Head of caudate nucleus (tissue), 42 donors: ENCODE results near the gene KRT36.

Source experiments
- DNase-seq, 42 donors: peaks; one replicate each; pipeline versions ENCODE4 v3.0.0 to v3.0.0-alpha.2; 2020 to 2021; ENCODE audit warnings: mixed read lengths in 7 of 42
- intact Hi-C: fragments of 100-400 bp; cut with DNase I; formaldehyde crosslinking; loops from one replicate; pipeline ENCODE4 v1.15.0; 2022

Gene KRT36

GRCh38 chr17:41505007-41505808 is 15.5 kb upstream of the KRT36 start, which contains the start of gene KRT13:
KRT13 (minus strand) TSS chr17:41505612; CDS start chr17:41505550, 62 bp downstream.
- intact Hi-C loops: no loop called here

GRCh38 chr17:41504246-41504977 is 14.7 kb upstream of the KRT36 start:
- no peak for DNase-seq
- intact Hi-C loops: no loop called here

More at GRCh38 chr17:41505007-41505808, 15.5 kb upstream of the KRT36 start, which contains the start of gene KRT13:
- DNase-seq: no peak

GRCh38 chr17:41503202-41503601 is 13.5 kb upstream of the KRT36 start:
- no peak for DNase-seq
- intact Hi-C loops: no loop called here

- no peak for DNase-seq
- intact Hi-C loops: no loop called here
These were observed 10.6 kb upstream of the KRT36 start for GRCh38 chr17:41500131-41500911.

- intact Hi-C loops: no loop called here
- no peak for DNase-seq
These were observed 10.0 kb upstream of the KRT36 start for GRCh38 chr17:41499714-41500113.

GRCh38 chr17:41498276-41498675 is 8.6 kb upstream of the KRT36 start:
- no peak for DNase-seq
- intact Hi-C loops: no loop called here

- intact Hi-C loops: no loop called here
- DNase-seq: peak in 31 of 42 donors; percentile 9 to 59 (median 28)
These were observed 7.2 kb upstream of the KRT36 start for GRCh38 chr17:41496803-41497484.

GRCh38 chr17:41494524-41494923 is 4.8 kb upstream of the KRT36 start:
- intact Hi-C loops: no loop called here
- no peak for DNase-seq

GRCh38 chr17:41492771-41493170 is 3.1 kb upstream of the KRT36 start:
- intact Hi-C loops: no loop called here

GRCh38 chr17:41492351-41492750 is 2.6 kb upstream of the KRT36 start:
- DNase-seq: peak in 1 of 42 donors; percentile 6
- intact Hi-C loops: no loop called here

More at GRCh38 chr17:41492771-41493170, 3.1 kb upstream of the KRT36 start:
- no peak for DNase-seq

GRCh38 chr17:41491476-41491875 is 1.8 kb upstream of the KRT36 start:
- no peak for DNase-seq
- intact Hi-C loops: no loop called here

- no peak for DNase-seq
- intact Hi-C loops: no loop called here
These were observed 585 bp upstream of the KRT36 start for GRCh38 chr17:41490000-41490990.

- peak in 7 of 42 donors; percentile 17 to 53 (median 26) for DNase-seq
- intact Hi-C loops: no loop called here
These were observed 2.7 kb downstream of the KRT36 start for GRCh38 chr17:41486809-41487530.

- DNase-seq: no peak
- intact Hi-C loops: no loop called here
These were observed 3.4 kb downstream of the KRT36 start for GRCh38 chr17:41486316-41486715.

- intact Hi-C loops: no loop called here
- no peak for DNase-seq
These were observed 4.5 kb downstream of the KRT36 start for GRCh38 chr17:41484920-41485904.
